DMS114 treated with DMSO at 0.1 percent for 48 hours (cell line): ENCODE measurements around the gene AMOTL1.

Source experiments
- DNase-seq: peaks from one replicate; lab custom pipeline; 2025; ENCODE audit not compliant: unreplicated experiment; lab: John Stamatoyannopoulos, UW

Gene AMOTL1

GRCh38 chr11:94767701-94768601 is at the start of gene AMOTL1:
Gene AMOTL1, plus strand, starts transcription at chr11:94768356. Its CDS starts 156 bp downstream, at chr11:94768512.
- peak; percentile 43 for DNase-seq

GRCh38 chr11:94719876-94720275 is 48.3 kb upstream of the AMOTL1 start:
- DNase-seq = no peak

- no peak for DNase-seq
Measured at GRCh38 chr11:94721565-94722292, 46.4 kb upstream of the AMOTL1 start.

GRCh38 chr11:94722735-94723134 is 45.4 kb upstream of the AMOTL1 start:
- DNase-seq = no peak

GRCh38 chr11:94725097-94725496 is 43.1 kb upstream of the AMOTL1 start:
- DNase-seq = no peak

- DNase-seq = no peak
Measured at GRCh38 chr11:94727819-94728218, 40.3 kb upstream of the AMOTL1 start.

GRCh38 chr11:94728541-94728940 is 39.6 kb upstream of the AMOTL1 start:
- DNase-seq = no peak

GRCh38 chr11:94728966-94729751 is 39.0 kb upstream of the AMOTL1 start:
- DNase-seq = no peak

- no peak for DNase-seq
Measured at GRCh38 chr11:94730153-94730552, 38.0 kb upstream of the AMOTL1 start.

GRCh38 chr11:94731880-94732601 is 36.1 kb upstream of the AMOTL1 start:
- DNase-seq = no peak

- no peak for DNase-seq
Measured at GRCh38 chr11:94732617-94733281, 35.4 kb upstream of the AMOTL1 start.

GRCh38 chr11:94734563-94735275 is 33.4 kb upstream of the AMOTL1 start:
- DNase-seq = no peak

- DNase-seq = no peak
Measured at GRCh38 chr11:94735907-94736306, 32.2 kb upstream of the AMOTL1 start.

- DNase-seq = no peak
Measured at GRCh38 chr11:94737171-94737611, 31.0 kb upstream of the AMOTL1 start.

- no peak for DNase-seq
Measured at GRCh38 chr11:94738746-94739145, 29.4 kb upstream of the AMOTL1 start.

- DNase-seq = no peak
Measured at GRCh38 chr11:94739331-94739730, 28.8 kb upstream of the AMOTL1 start.

GRCh38 chr11:94740083-94741021 is 27.8 kb upstream of the AMOTL1 start:
- DNase-seq = no peak

GRCh38 chr11:94741022-94741679 is 27.0 kb upstream of the AMOTL1 start:
- peak; percentile 41 for DNase-seq
